Measurements from ENCODE around the gene SPATA25. TPM values are rescaled to one million over a fixed set of nuclear protein-coding genes. Genes with fewer than 3 reads are reported as not detected.

SPATA25 gene
- total and polyA plus RNA-seq, 4 donors: 0.43 to 7.6 (median 1.2) TPM

GRCh38 chr20:45848969-45849582, 38.3 kb downstream of the SPATA25 start:
- Histone ChIP-seq H3K27me3 (ENCODE audit: control insufficient read depth in 4 of 4, insufficient read depth in 4 of 4, low read length in 3 of 4) (no peaks in the 10 kb centered on the region), H3K4me1 (ENCODE audit: control insufficient read depth in 4 of 4, insufficient read depth in 4 of 4, low read length in 3 of 4) (no peaks in the 10 kb centered on the region), H3K4me3 (ENCODE audit: low read depth in 1 of 3, low read length in 3 of 3) (no peak overlapping the region), H3K27ac (ENCODE audit: low read depth in 1 of 2, low read length in 2 of 2) (no peak overlapping the region), H3K9me3 (ENCODE audit: control insufficient read depth in 4 of 4, low read length in 3 of 4) (no peaks in the 10 kb centered on the region), H3K9ac (ENCODE audit: low read depth in 1 of 2, low read length in 2 of 2) (no peak overlapping the region), H3K36me3 (ENCODE audit: control insufficient read depth in 4 of 4, insufficient read depth in 3 of 4, low read depth in 1 of 4, low read length in 3 of 4) (peaks cover 6 to 41% (median 25%) of the 10 kb centered on the region in 4 donors)
- WGBS: 97% methylated on average over 8 of the region's 8 CpGs
- TF ChIP-seq GABPA (IDR thresholded peaks at IDR 0.05 in 1 of 2, conservative IDR thresholded peaks at IDR 0.05 in 1 of 2) (no peak), FOXA2 (IDR thresholded peaks at IDR 0.05) (no peak), NR2F2 (IDR thresholded peaks at IDR 0.05) (no peak), ZBTB33 (IDR thresholded peaks at IDR 0.05) (no peak), HNF4A (conservative IDR thresholded peaks at IDR 0.05) (no peak), FOXA1 (IDR thresholded peaks at IDR 0.05) (no peak), SP1 (IDR thresholded peaks at IDR 0.05) (no peak), YY1 (IDR thresholded peaks at IDR 0.05) (no peak), REST (IDR thresholded peaks at IDR 0.05) (no peak), JUND (IDR thresholded peaks at IDR 0.05) (no peak), HNF4G (IDR thresholded peaks at IDR 0.05) (no peak), TAF1 (conservative IDR thresholded peaks at IDR 0.05) (no peak), MAX (IDR thresholded peaks at IDR 0.05) (no peak), RAD21 (IDR thresholded peaks at IDR 0.05) (no peak), RXRA (IDR thresholded peaks at IDR 0.05) (no peak), ATF3 (IDR thresholded peaks at IDR 0.05) (no peak), EGR1 (IDR thresholded peaks at IDR 0.05; ENCODE audit: low read depth in 2 of 2) (no peak)
- TF ChIP-seq, protein P1, sequence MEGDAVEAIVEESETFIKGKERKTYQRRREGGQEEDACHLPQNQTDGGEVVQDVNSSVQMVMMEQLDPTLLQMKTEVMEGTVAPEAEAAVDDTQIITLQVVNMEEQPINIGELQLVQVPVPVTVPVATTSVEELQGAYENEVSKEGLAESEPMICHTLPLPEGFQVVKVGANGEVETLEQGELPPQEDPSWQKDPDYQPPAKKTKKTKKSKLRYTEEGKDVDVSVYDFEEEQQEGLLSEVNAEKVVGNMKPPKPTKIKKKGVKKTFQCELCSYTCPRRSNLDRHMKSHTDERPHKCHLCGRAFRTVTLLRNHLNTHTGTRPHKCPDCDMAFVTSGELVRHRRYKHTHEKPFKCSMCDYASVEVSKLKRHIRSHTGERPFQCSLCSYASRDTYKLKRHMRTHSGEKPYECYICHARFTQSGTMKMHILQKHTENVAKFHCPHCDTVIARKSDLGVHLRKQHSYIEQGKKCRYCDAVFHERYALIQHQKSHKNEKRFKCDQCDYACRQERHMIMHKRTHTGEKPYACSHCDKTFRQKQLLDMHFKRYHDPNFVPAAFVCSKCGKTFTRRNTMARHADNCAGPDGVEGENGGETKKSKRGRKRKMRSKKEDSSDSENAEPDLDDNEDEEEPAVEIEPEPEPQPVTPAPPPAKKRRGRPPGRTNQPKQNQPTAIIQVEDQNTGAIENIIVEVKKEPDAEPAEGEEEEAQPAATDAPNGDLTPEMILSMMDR (IDR thresholded peaks at IDR 0.05; ENCODE audit: low read depth, low read length, missing input control): no peak
- DNase-seq (ENCODE audit: low spot score): no peak

Measured in liver (tissue), 9 donors.